HL-60 (cell line): ENCODE results near the gene USF3.

Experiments used
- DNase-seq, 2 experiments: peaks; one replicate each; pipeline ENCODE4 v3.0.0-alpha.2; 2010 to 2020; ENCODE audit warnings: low read depth in 1 of 2, low spot score in 1 of 2
- H3K27ac ChIP-seq: fragments of 250-450 bp; sonication (Bioruptor Pico); replicated peaks from 2 replicates; pipeline ENCODE4 v1.5.1; 2020; ENCODE audit warnings: mild to moderate bottlenecking, moderate library complexity
- H3K27me3 ChIP-seq: fragments of 250-450 bp; sonication (Bioruptor Pico); 2 replicates; pipeline ENCODE4 v1.5.1; 2021; ENCODE audit warnings: mild to moderate bottlenecking, moderate library complexity; ENCODE audit not compliant: insufficient read depth, poor library complexity, severe bottlenecking
- H3K4me3 ChIP-seq: replicated peaks from 2 replicates; pipeline ENCODE4 v1.5.1; 2011; ENCODE audit warnings: mild to moderate bottlenecking, control low read depth, low read length; ENCODE audit not compliant: insufficient read depth
- GABPA ChIP-seq: IDR thresholded peaks from 2 replicates; pipeline ENCODE4 v1.6.1; 2012; ENCODE audit warnings: low read depth
- POLR2AphosphoS5 ChIP-seq: IDR thresholded peaks from 2 replicates; pipeline ENCODE4 v1.6.1; 2012; ENCODE audit warnings: low read depth
- REST ChIP-seq: IDR thresholded peaks from 2 replicates; pipeline ENCODE4 v1.6.1; 2012; ENCODE audit warnings: low read depth; ENCODE audit not compliant: insufficient replicate concordance
- SPI1 ChIP-seq: IDR thresholded peaks from 2 replicates; pipeline ENCODE4 v1.6.1; 2012; ENCODE audit warnings: low read depth, mild to moderate bottlenecking, borderline replicate concordance
- TF ChIP-seq, protein P1 (sequence below): IDR thresholded peaks from one replicate; pipeline ENCODE4 v1.5.1; 2011; ENCODE audit warnings: low read length, control low read depth, inconsistent platforms; ENCODE audit not compliant: insufficient read depth

USF3 gene

DNA sequence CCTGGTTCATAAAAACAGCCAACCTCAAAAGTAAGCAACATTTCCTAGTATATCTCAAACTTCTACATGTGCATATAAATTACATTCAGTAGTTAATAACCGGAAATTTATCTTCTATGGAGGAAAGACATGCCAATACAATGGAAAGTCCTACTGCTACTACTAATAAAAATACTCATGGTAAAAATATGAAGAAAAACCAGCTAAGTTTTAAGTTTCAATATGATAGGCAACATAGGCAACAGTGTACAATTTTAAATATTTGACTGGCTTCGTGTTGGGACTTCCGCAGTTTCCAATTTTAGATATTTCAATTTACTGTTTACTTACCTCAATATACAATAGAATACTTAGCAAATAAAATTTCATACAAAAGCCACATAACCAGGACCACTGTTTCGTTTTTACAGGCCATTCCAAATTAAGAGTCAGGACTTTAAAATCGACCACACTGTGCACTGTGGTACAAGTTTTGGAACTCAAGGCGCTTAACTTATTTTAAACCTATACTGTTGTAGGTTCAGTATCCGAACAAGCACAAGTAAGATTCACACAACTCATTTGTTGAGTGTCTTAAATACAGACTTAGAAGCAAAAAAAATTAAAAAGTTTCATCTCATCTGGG is 46.7 kb upstream of the USF3 start:
- TF ChIP-seq GABPA = no peak
- no peak for TF ChIP-seq SPI1

DNA sequence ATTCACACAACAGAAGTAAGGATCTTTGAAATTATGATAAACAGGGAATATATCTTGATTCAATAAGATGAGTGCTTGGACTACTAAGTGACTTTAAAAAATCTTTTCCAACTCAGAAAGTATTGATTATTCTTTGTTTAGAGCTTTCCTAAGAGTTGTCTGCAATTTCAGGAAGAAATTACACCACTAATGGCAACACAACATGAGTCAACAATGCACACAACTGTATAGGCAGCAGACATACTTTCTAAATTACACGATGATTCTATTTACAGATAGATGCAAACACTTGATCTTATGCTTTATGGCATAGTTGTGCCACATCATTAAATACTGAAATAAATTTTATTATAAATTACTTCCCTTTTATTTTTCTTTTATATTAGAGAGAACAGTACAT is 45.2 kb upstream of the USF3 start:
- no peaks in the 10 kb centered on the region for H3K27me3 ChIP-seq

More for the DNA sequence above, 46.7 kb upstream of the USF3 start:
- DNase-seq = no peak
- Histone ChIP-seq H3K27ac (peak overlapping the region; percentile 16; the same call in 1 of the 2 replicates), H3K4me3 (no peak overlapping the region; the same call in 1 of the 2 replicates), H3K27me3 (no peaks in the 10 kb centered on the region)

DNA sequence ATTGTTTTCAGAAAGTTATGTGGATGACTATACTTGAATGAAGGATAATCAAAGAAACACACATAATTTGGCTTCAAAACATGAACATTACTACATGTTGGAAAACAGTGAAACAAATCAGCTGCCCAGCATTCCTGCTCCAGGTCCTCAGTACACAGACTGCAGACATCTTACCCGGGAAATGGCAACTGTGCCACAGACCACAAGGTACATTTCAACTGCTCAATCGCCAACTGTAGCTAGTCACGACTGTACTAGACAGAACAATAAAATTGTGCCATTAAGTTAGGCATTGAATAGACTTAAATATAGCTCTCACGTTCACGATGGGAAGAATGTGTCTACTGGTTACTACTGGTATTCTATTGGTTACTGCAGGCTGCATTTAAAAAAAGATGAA is 44.6 kb upstream of the USF3 start:
- H3K27me3 ChIP-seq = no peaks in the 10 kb centered on the region
- no peak overlapping the region for H3K27ac ChIP-seq
- DNase-seq = no peak
- H3K4me3 ChIP-seq = no peak overlapping the region
- TF ChIP-seq POLR2AphosphoS5 = no peak
- TF ChIP-seq SPI1 = no peak
- no peak for TF ChIP-seq REST
- TF ChIP-seq, protein P1, sequence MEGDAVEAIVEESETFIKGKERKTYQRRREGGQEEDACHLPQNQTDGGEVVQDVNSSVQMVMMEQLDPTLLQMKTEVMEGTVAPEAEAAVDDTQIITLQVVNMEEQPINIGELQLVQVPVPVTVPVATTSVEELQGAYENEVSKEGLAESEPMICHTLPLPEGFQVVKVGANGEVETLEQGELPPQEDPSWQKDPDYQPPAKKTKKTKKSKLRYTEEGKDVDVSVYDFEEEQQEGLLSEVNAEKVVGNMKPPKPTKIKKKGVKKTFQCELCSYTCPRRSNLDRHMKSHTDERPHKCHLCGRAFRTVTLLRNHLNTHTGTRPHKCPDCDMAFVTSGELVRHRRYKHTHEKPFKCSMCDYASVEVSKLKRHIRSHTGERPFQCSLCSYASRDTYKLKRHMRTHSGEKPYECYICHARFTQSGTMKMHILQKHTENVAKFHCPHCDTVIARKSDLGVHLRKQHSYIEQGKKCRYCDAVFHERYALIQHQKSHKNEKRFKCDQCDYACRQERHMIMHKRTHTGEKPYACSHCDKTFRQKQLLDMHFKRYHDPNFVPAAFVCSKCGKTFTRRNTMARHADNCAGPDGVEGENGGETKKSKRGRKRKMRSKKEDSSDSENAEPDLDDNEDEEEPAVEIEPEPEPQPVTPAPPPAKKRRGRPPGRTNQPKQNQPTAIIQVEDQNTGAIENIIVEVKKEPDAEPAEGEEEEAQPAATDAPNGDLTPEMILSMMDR = no peak

More for the DNA sequence above, 45.2 kb upstream of the USF3 start:
- Histone ChIP-seq H3K27ac (no peak overlapping the region), H3K4me3 (no peak overlapping the region)
- no peak for DNase-seq
- TF ChIP-seq, protein P1 = no peak
- TF ChIP-seq SPI1 (no peak), GABPA (no peak), POLR2AphosphoS5 (no peak), REST (no peak)

- TF ChIP-seq POLR2AphosphoS5 (no peak), SPI1 (no peak), REST (no peak), GABPA (no peak)
- TF ChIP-seq, protein P1 = no peak
- Histone ChIP-seq H3K27me3 (no peaks in the 10 kb centered on the region), H3K4me3 (no peak overlapping the region), H3K27ac (no peak overlapping the region)
- DNase-seq = peak in 1 of 2 experiments; percentile 36
Measured at GRCh38 chr3:113736548-113737089, 40.2 kb upstream of the USF3 start.
